ENCODE measurements around the gene TPI1. TPM values are rescaled to one million over a fixed set of nuclear protein-coding genes. Genes with fewer than 3 reads are reported as not detected.

TPI1 gene
- total RNA-seq, 1 experiment from 2014 or later = 1,259 TPM

- Histone ChIP-seq H3K36me3 (ENCODE audit: low read depth, low read length) (no peaks in the 10 kb centered on the region), H3F3A (ENCODE audit: low read length, unreplicated experiment) (no peaks in the 10 kb centered on the region), H3K9me3 (ENCODE audit: low read length) (no peaks in the 10 kb centered on the region), H3K9me2 (replicated peaks; ENCODE audit: low read length) (no peaks in the 10 kb centered on the region), H3K79me2 (ENCODE audit: low read length) (peaks cover 15% of the 10 kb centered on the region), H4K20me1 (ENCODE audit: low read length) (no peaks in the 10 kb centered on the region), H3K4me3 (ENCODE audit: low read length) (peak within 1 kb of the TSS; percentile 75), H2AFZ (ENCODE audit: low read length) (peak within 1 kb of the TSS; percentile 84), H3K27ac (ENCODE audit: low read length) (no peak within 1 kb of the TSS), H3K9ac (ENCODE audit: low read length) (peak within 1 kb of the TSS; percentile 55), H3K4me2 (ENCODE audit: low read length) (peak within 1 kb of the TSS; percentile 95), H3K4me1 (ENCODE audit: insufficient read depth, low read length) (0 out of 2 replicates have a peak, but pooled peaks cover 4% of the 10 kb centered on the region), H3K27me3 (ENCODE audit: low read length) (no peaks in the 10 kb centered on the region)
- BruUV-seq (replicated peaks) = no TSS peak
- ATAC-seq (peak; percentile 87), DNase-seq (peak; percentile 55)
- TF ChIP-seq EZH2phosphoT487 (IDR thresholded peaks at IDR 0.05; ENCODE audit: borderline replicate concordance, low read length) = no peak
- no peak for TF ChIP-seq EZH2 (IDR thresholded peaks at IDR 0.05; ENCODE audit: low read length, unreplicated experiment)
- TF ChIP-seq CTCF (conservative IDR thresholded peaks at IDR 0.05; ENCODE audit: low read depth, low read length) = no peak
- intact Hi-C loops (cut with micrococcal nuclease) = no loop called here
- ChIA-PET CTCF (no interaction called here), POLR2A (ENCODE audit: unreplicated experiment) (interaction anchor here (0.7 kb wide), 1 partner anchor 30 kb away, joined by 4 read pairs; the partner anchor contains the start of gene C12orf57)
Observed at GRCh38 chr12:6914246-6914946, 47.1 kb downstream of the TPI1 start, which contains the start of gene ENO2. Gene ENO2 (plus strand): TSS chr12:6914580. CDS start chr12:6915833, 1,253 bp downstream.

- peak; percentile 3; the same call in 1 of the 2 replicates for ATAC-seq
- CTCF ChIA-PET = no interaction called here
Observed at GRCh38 chr12:6914947-6915788, 47.8 kb downstream of the TPI1 start.

More at GRCh38 chr12:6914947-6915788, 47.8 kb downstream of the TPI1 start:
- H4K20me1 ChIP-seq (ENCODE audit: low read length) = no peaks in the 10 kb centered on the region
- POLR2A ChIA-PET (ENCODE audit: unreplicated experiment) = interaction anchor here (0.7 kb wide), 1 partner anchor 29 kb away, joined by 4 read pairs; the partner anchor contains the start of gene C12orf57
- peak overlapping the region; percentile 95 for H3K4me2 ChIP-seq (ENCODE audit: low read length)
- peak overlapping the region; percentile 75 for H3K4me3 ChIP-seq (ENCODE audit: low read length)
- 0 out of 2 replicates have a peak, but pooled peaks cover 4% of the 10 kb centered on the region for H3K4me1 ChIP-seq (ENCODE audit: insufficient read depth, low read length)
- no peaks in the 10 kb centered on the region for H3F3A ChIP-seq (ENCODE audit: low read length, unreplicated experiment)
- H3K79me2 ChIP-seq (ENCODE audit: low read length) = peaks cover 15% of the 10 kb centered on the region
- H3K9me2 ChIP-seq (replicated peaks; ENCODE audit: low read length) = no peaks in the 10 kb centered on the region
- no peaks in the 10 kb centered on the region for H3K36me3 ChIP-seq (ENCODE audit: low read depth, low read length)
- H3K9me3 ChIP-seq (ENCODE audit: low read length) = no peaks in the 10 kb centered on the region
- peak overlapping the region; percentile 84 for H2AFZ ChIP-seq (ENCODE audit: low read length)
- intact Hi-C loops (cut with micrococcal nuclease) = no loop called here
- H3K9ac ChIP-seq (ENCODE audit: low read length) = peak overlapping the region; percentile 55
- H3K27me3 ChIP-seq (ENCODE audit: low read length) = no peaks in the 10 kb centered on the region
- no peak overlapping the region for H3K27ac ChIP-seq (ENCODE audit: low read length)
- TF ChIP-seq EZH2phosphoT487 (IDR thresholded peaks at IDR 0.05; ENCODE audit: borderline replicate concordance, low read length) = no peak
- no peak for TF ChIP-seq EZH2 (IDR thresholded peaks at IDR 0.05; ENCODE audit: low read length, unreplicated experiment)
- no peak for TF ChIP-seq CTCF (conservative IDR thresholded peaks at IDR 0.05; ENCODE audit: low read depth, low read length)
- TSS peak; percentile 34 for BruUV-seq (replicated peaks)
- no peak for DNase-seq
